ENCODE data around the gene STAP2. TPM values are rescaled to one million over a fixed set of nuclear protein-coding genes. Genes with fewer than 3 reads are reported as not detected.

Gene STAP2
- total and polyA plus RNA-seq, 8 donors = 17.4 to 65.5 (median 26.9) TPM

DNA sequence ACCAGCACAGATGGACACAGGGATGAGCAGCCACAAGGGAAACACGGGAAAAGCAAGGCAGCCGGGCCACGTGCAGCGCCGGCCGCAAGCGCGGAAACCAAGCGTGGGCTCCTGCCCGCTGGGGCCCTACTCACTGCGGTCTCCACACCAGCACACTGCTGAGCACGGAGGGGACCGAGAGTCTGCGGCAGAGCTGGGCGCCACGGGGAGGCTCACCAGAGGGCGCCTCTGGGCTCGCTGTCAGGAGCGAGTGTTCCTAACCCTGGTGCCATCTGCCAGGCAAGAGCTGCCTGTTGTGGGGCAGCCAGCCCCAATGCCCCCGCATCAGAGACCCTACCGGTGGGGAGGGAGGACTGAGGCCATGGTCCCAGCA is 31.2 kb upstream of the STAP2 start:
- Histone ChIP-seq H3K9me3 (no peaks in the 10 kb centered on the region), H3K4me3 (peak overlapping the region in 1 of 4 donors; percentile 28), H3K4me1 (peaks cover 17 to 42% (median 34%) of the 10 kb centered on the region in 3 donors), H3K36me3 (peaks cover 0 to 5% (median 0%) of the 10 kb centered on the region in 3 donors), H3K27me3 (no peaks in the 10 kb centered on the region), H3K27ac (peak overlapping the region in 2 of 4 donors; percentile 42 to 62)
- TF ChIP-seq, protein P1, sequence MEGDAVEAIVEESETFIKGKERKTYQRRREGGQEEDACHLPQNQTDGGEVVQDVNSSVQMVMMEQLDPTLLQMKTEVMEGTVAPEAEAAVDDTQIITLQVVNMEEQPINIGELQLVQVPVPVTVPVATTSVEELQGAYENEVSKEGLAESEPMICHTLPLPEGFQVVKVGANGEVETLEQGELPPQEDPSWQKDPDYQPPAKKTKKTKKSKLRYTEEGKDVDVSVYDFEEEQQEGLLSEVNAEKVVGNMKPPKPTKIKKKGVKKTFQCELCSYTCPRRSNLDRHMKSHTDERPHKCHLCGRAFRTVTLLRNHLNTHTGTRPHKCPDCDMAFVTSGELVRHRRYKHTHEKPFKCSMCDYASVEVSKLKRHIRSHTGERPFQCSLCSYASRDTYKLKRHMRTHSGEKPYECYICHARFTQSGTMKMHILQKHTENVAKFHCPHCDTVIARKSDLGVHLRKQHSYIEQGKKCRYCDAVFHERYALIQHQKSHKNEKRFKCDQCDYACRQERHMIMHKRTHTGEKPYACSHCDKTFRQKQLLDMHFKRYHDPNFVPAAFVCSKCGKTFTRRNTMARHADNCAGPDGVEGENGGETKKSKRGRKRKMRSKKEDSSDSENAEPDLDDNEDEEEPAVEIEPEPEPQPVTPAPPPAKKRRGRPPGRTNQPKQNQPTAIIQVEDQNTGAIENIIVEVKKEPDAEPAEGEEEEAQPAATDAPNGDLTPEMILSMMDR (IDR thresholded peaks at IDR 0.05) = no peak
- DNase-seq (peak in 2 of 6 donors; percentile 10 to 78), FAIRE-seq (no peak), ATAC-seq (peak in 3 of 4 donors; percentile 37 to 59 (median 58))
- intact Hi-C loops (cut with DNase I) = no loop called here
- WGBS, 2 donors = 61 to 65% methylated on average over 20 to 21 of the region's 21 CpGs

DNA sequence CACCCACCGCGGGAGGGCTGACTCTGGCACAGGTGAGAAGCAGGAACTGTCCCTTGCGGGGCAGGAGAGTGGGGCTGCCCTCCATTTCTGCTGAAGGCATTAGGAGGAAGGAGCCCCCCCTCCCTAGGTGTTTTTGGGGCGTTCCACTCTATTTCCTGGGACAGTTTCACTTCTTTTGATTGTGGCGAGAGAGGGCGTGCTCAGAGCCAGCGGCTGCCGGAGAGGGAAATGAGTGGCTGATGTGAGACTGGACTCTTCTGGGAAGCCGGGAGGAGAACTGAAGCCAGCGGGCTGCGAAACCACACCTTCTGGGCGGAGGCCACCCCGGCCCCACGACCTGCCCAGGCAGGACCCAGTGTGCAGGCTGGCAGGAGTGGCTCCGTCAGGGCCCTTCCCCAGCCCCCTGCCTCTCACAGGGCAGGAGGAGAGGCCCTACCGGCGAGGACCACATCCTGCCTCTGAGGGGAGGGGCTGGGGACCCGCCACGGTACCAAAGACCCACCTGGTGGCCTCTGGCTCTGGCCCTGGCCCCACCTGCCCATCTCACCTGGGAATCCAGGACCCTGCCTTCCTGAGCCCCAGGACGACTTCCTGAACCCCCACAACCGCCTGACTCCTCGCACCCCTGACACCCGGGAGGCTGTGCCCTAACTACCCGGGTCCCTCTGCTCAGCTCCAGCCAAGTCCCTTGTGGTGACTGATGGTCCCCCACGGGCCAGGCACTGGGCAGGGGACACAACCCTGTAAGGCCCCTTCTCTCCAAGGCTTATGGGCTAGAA is 30.7 kb upstream of the STAP2 start:
- DNase-seq (peak in 4 of 6 donors; percentile 37 to 80 (median 48)), ATAC-seq (peak in 3 of 4 donors; percentile 55 to 64 (median 59)), FAIRE-seq (no peak)
- 57 to 60% methylated on average over 23 to 25 of the region's 25 CpGs for WGBS, 2 donors
- Histone ChIP-seq H3K36me3 (peaks cover 0 to 5% (median 0%) of the 10 kb centered on the region in 3 donors), H3K4me1 (peaks cover 12 to 36% (median 28%) of the 10 kb centered on the region in 3 donors), H3K27me3 (no peaks in the 10 kb centered on the region), H3K4me3 (peak overlapping the region in 1 of 4 donors; percentile 28), H3K27ac (peak overlapping the region in 3 of 4 donors; percentile 17 to 62 (median 42)), H3K9me3 (no peaks in the 10 kb centered on the region)
- intact Hi-C loops (cut with DNase I) = no loop called here
- TF ChIP-seq, protein P1 (IDR thresholded peaks at IDR 0.05) = no peak

DNA sequence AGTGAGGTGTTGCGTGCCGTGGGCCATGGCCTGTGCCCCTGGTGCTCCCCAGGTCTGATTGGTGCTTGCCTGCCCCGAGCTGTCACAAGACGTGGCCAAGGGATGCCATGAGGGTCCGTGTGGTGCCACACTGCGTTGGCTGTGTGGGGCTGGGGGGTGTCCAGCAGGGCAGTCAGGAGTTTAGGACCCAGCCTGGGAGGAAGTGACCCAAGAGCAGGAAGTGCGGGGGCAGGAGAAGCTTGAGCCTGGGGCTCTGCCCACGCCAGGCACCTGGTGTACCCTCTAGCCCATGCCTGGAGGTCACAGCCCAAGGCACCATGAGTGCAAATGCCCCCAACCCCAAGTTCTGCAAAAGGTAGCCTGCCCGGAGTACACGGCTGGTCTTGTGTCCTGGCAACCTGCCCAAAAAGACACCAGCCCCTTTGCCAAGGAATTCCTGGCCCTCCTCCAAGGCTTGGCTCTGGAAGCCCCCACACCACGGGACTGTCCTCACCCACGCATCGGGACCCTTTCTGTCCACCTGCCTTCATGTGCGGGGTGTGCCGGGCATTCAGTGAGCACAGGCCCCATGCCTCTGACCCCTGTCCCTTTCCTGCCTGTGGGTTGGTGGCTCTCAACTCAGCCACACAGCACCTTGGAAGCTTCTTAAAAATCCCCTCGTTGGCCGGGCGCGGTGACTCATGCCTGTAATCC is 29.6 kb upstream of the STAP2 start:
- intact Hi-C loops (cut with DNase I) = no loop called here
- WGBS, 2 donors = 64 to 70% methylated on average over 19 of the region's 19 CpGs
- no peak for FAIRE-seq
- Histone ChIP-seq H3K27ac (peak overlapping the region in 2 of 4 donors; percentile 42 to 62), H3K36me3 (peaks cover 3 to 13% (median 6%) of the 10 kb centered on the region in 3 donors), H3K9me3 (no peaks in the 10 kb centered on the region), H3K4me1 (peaks cover 7 to 27% (median 18%) of the 10 kb centered on the region in 3 donors), H3K4me3 (no peak overlapping the region), H3K27me3 (no peaks in the 10 kb centered on the region)
- TF ChIP-seq, protein P1 (IDR thresholded peaks at IDR 0.05) = no peak
- ATAC-seq = no peak
- DNase-seq = peak in 4 of 6 donors; percentile 17 to 65 (median 33)

DNA sequence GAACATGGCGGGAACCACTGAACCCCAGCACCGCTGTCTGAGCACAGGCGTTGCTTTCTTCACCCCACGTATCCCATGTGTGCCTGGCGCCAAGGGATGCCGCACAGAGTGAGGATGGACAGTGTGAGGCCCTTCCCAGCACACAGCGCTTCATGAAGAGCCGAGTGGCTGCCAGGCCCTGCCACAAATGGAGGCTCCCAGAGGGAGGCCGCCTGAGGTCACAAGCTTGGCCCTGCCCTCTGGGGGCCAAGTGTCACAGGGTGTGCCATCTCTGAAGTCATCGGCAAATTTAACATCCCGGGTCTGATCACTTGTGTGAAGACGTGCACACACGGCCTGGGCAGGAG is 29.1 kb upstream of the STAP2 start:
- Histone ChIP-seq H3K36me3 (peaks cover 3 to 18% (median 9%) of the 10 kb centered on the region in 3 donors), H3K9me3 (no peaks in the 10 kb centered on the region), H3K27me3 (no peaks in the 10 kb centered on the region), H3K27ac (no peak overlapping the region), H3K4me1 (peaks cover 7 to 27% (median 14%) of the 10 kb centered on the region in 3 donors), H3K4me3 (no peak overlapping the region)
- TF ChIP-seq, protein P1 (IDR thresholded peaks at IDR 0.05) = no peak
- ATAC-seq (no peak), DNase-seq (peak in 1 of 6 donors; percentile 14), FAIRE-seq (no peak)
- intact Hi-C loops (cut with DNase I) = no loop called here
- 86 to 87% methylated on average over 13 of the region's 13 CpGs for WGBS, 2 donors
